ENCODE data around the gene COL9A1.

- TF ChIP-seq CTCF (IDR thresholded peaks at IDR 0.05; ENCODE audit: poor library complexity) (no peak), EZH2 (IDR thresholded peaks at IDR 0.05; ENCODE audit: borderline replicate concordance) (no peak)
These were observed 42.7 kb upstream of the COL9A1 start for GRCh38 chr6:70345619-70346018.

Measured in hepatocyte (in vitro differentiated cells).